ENCODE measurements around the gene IL3RA.

- no peak for TF ChIP-seq POLR2A (IDR thresholded peaks at IDR 0.05)
- TF ChIP-seq POLR2AphosphoS5 (IDR thresholded peaks at IDR 0.05), result no peak
- TF ChIP-seq CTCF (IDR thresholded peaks at IDR 0.05), result no peak
- TF ChIP-seq EP300 (IDR thresholded peaks at IDR 0.05), result no peak
These were observed 6.0 kb upstream of the IL3RA start for GRCh38 chrX:1330605-1331004.
